H9 (cell line): Measurements from ENCODE around the gene CD9. TPM values are rescaled to one million over a fixed set of nuclear protein-coding genes. Genes with fewer than 3 reads are reported as not detected.

Source experiments
- DNase-seq: peaks from one replicate; pipeline ENCODE4 v3.0.0-alpha.2; 2017
- H2AFZ ChIP-seq: one replicate; pipeline ENCODE4 v1.6.1; 2013; ENCODE audit warnings: mild to moderate bottlenecking, low read length, control low read depth, moderate library complexity
- H2AK5ac ChIP-seq: 2 replicates; pipeline ENCODE4 v1.6.1; 2013; ENCODE audit warnings: low read length, control low read depth, mixed read lengths; ENCODE audit not compliant: insufficient read length
- H2BK120ac ChIP-seq: one replicate; pipeline ENCODE4 v1.6.1; 2013; ENCODE audit warnings: low read depth, mild to moderate bottlenecking, low read length, control low read depth, inconsistent platforms; ENCODE audit not compliant: poor library complexity, severe bottlenecking
- H2BK12ac ChIP-seq: 2 replicates; pipeline ENCODE4 v1.6.1; 2013; ENCODE audit warnings: low read length, control low read depth, mixed read lengths, low read depth; ENCODE audit not compliant: insufficient read length
- H2BK15ac ChIP-seq: 2 replicates; pipeline ENCODE4 v1.6.1; 2013; ENCODE audit warnings: low read depth, low read length, control low read depth
- H2BK20ac ChIP-seq: one replicate; pipeline ENCODE4 v1.6.1; 2013; ENCODE audit warnings: low read depth, mild to moderate bottlenecking, low read length, control low read depth, inconsistent platforms; ENCODE audit not compliant: poor library complexity, severe bottlenecking
- H2BK5ac ChIP-seq: 2 replicates; pipeline ENCODE4 v1.6.1; 2013; ENCODE audit warnings: low read length, control low read depth, mixed read lengths; ENCODE audit not compliant: insufficient read length
- H3K14ac ChIP-seq: 2 replicates; pipeline ENCODE4 v1.6.1; 2013; ENCODE audit warnings: low read length, control low read depth; ENCODE audit not compliant: insufficient read depth
- H3K18ac ChIP-seq: 2 replicates; pipeline ENCODE4 v1.6.1; 2013; ENCODE audit warnings: low read depth, mild to moderate bottlenecking, mixed read lengths, low read length, control low read depth; ENCODE audit not compliant: insufficient read length
- H3K23ac ChIP-seq: 2 replicates; pipeline ENCODE4 v1.6.1; 2013; ENCODE audit warnings: low read length, control low read depth, mixed read lengths, low read depth; ENCODE audit not compliant: insufficient read length
- H3K23me2 ChIP-seq: 2 replicates; pipeline ENCODE4 v1.6.1; 2013; ENCODE audit warnings: low read depth, mild to moderate bottlenecking, mixed read lengths, low read length, control low read depth; ENCODE audit not compliant: insufficient read length, poor library complexity, severe bottlenecking
- H3K27ac ChIP-seq: 2 replicates; pipeline ENCODE4 v1.5.1; 2013; ENCODE audit warnings: low read length, control low read depth, mixed read lengths, low read depth; ENCODE audit not compliant: insufficient read length
- H3K27me3 ChIP-seq: 2 replicates; pipeline ENCODE4 v1.6.1; 2013; ENCODE audit warnings: low read length, control low read depth, inconsistent platforms; ENCODE audit not compliant: insufficient read depth
- H3K4ac ChIP-seq: 2 replicates; pipeline ENCODE4 v1.6.1; 2013; ENCODE audit warnings: low read depth, mild to moderate bottlenecking, control low read depth, inconsistent platforms, low read length, moderate library complexity
- H3K4me1 ChIP-seq: 2 replicates; pipeline ENCODE4 v1.6.1; 2013; ENCODE audit warnings: low read length, control low read depth, inconsistent platforms; ENCODE audit not compliant: insufficient read depth
- H3K4me2 ChIP-seq: 2 replicates; pipeline ENCODE4 v1.6.1; 2013; ENCODE audit warnings: low read length, control low read depth, mixed read lengths; ENCODE audit not compliant: insufficient read length, insufficient read depth
- H3K56ac ChIP-seq: 2 replicates; pipeline ENCODE4 v1.6.1; 2013; ENCODE audit warnings: low read depth, mild to moderate bottlenecking, mixed read lengths, low read length, control low read depth; ENCODE audit not compliant: insufficient read length
- H3K79me1 ChIP-seq: 2 replicates; pipeline ENCODE4 v1.6.1; 2013; ENCODE audit warnings: low read depth, mild to moderate bottlenecking, moderate library complexity, low read length, control low read depth, inconsistent platforms; ENCODE audit not compliant: insufficient read depth, poor library complexity, severe bottlenecking
- H3K79me2 ChIP-seq: 2 replicates; pipeline ENCODE4 v1.6.1; 2013; ENCODE audit warnings: low read length, control low read depth, inconsistent platforms; ENCODE audit not compliant: insufficient read depth
- H3K9ac ChIP-seq: 2 replicates; pipeline ENCODE4 v1.6.1; 2013; ENCODE audit warnings: low read length, control low read depth, mixed read lengths; ENCODE audit not compliant: insufficient read length; ENCODE audit errors: extremely low read depth
- H3K9me3 ChIP-seq: one replicate; pipeline ENCODE4 v1.6.1; 2013; ENCODE audit warnings: low read depth, low read length, inconsistent platforms; ENCODE audit not compliant: control insufficient read depth
- H3T11ph ChIP-seq: one replicate; pipeline ENCODE4 v1.6.1; 2013; ENCODE audit warnings: mild to moderate bottlenecking, low read length, control low read depth, inconsistent platforms
- H4K20me1 ChIP-seq: one replicate; pipeline ENCODE4 v1.6.1; 2013; ENCODE audit not compliant: control insufficient read depth, insufficient read length, insufficient read depth
- H4K5ac ChIP-seq: 2 replicates; pipeline ENCODE4 v1.6.1; 2013; ENCODE audit warnings: low read depth, mild to moderate bottlenecking, mixed read lengths, low read length, control low read depth; ENCODE audit not compliant: insufficient read length
- H4K8ac ChIP-seq: replicated peaks from 2 replicates; pipeline ENCODE4 v1.6.1; 2013; ENCODE audit warnings: low read length, control low read depth, mixed read lengths, low read depth; ENCODE audit not compliant: insufficient read length
- H4K91ac ChIP-seq: 2 replicates; pipeline ENCODE4 v1.6.1; 2013; ENCODE audit warnings: low read depth, mild to moderate bottlenecking, moderate library complexity, mixed read lengths, low read length, control low read depth; ENCODE audit not compliant: insufficient read length
- H3K27ac Mint-ChIP-seq, 3 experiments: 2 replicates in 2 of 3; 3 replicates in 1 of 3; pipeline ENCODE4 v1.8.0; 2020 to 2021; ENCODE audit warnings: mixed read lengths in 3 of 3, mild to moderate bottlenecking in 1 of 3, moderate library complexity in 1 of 3
- H3K27me3 Mint-ChIP-seq: 2 replicates; pipeline ENCODE4 v1.8.0; 2021; ENCODE audit warnings: low read depth, mild to moderate bottlenecking, moderate library complexity, mixed read lengths
- H3K36me3 Mint-ChIP-seq, 3 experiments: 2 replicates in 2 of 3; 3 replicates in 1 of 3; pipeline ENCODE4 v1.8.0; 2020 to 2021; ENCODE audit warnings: low read depth in 3 of 3, mixed read lengths in 3 of 3; ENCODE audit not compliant: insufficient read depth in 1 of 3
- H3K4me1 Mint-ChIP-seq, 2 experiments: 2 replicates each; pipeline ENCODE4 v1.8.0; 2020; ENCODE audit warnings: mixed read lengths in 2 of 2
- H3K4me3 Mint-ChIP-seq, 2 experiments: 2 replicates in 1 of 2; 3 replicates in 1 of 2; pipeline ENCODE4 v1.8.0; 2020 to 2021; ENCODE audit warnings: mild to moderate bottlenecking in 2 of 2, mixed read lengths in 2 of 2, moderate library complexity in 1 of 2
- H3K9me3 Mint-ChIP-seq, 2 experiments: 2 replicates in 1 of 2; 3 replicates in 1 of 2; pipeline ENCODE4 v1.8.0; 2020; ENCODE audit warnings: mild to moderate bottlenecking in 2 of 2, mixed read lengths in 2 of 2, moderate library complexity in 1 of 2
- WGBS: extraction: QIAGEN DNeasy Blood & Tissue Kit; methylation state at CpG from one replicate; pipeline ENCODE4 v1.1.7; 2013; ENCODE audit warnings: missing lambda C conversion rate, low lambda C conversion rate, mixed read lengths; ENCODE audit not compliant: insufficient read length; ENCODE audit errors: extremely low coverage; 5-methylcytosine and 5-hydroxymethylcytosine counted together
- total RNA-seq: library from RNA; stranded (reverse); gene quantifications from 2 replicates; pipeline ENCODE4 v1.2.1, GENCODE V29; 2021
- TF ChIP-seq, protein P1 (sequence below): fragments of 200-600 bp; sonication (generic); conservative IDR thresholded peaks from 3 replicates; pipeline ENCODE4 v1.8.0; 2021; ENCODE audit warnings: antibody characterized with exemption, mild to moderate bottlenecking

The CD9 gene
- total RNA-seq, 1 experiment from 2014 or later = 132 TPM

- H4K5ac ChIP-seq = no peak overlapping the region
- H4K20me1 ChIP-seq = no peaks in the 10 kb centered on the region
- WGBS = no CpG with 5 or more reads among the region's 2 CpGs
- no peak overlapping the region for H3K27ac ChIP-seq
- Mint-ChIP-seq H3K4me3 (peak overlapping the region in 1 of 2 experiments; percentile 21; a peak in 1 of 5 replicates), H3K4me1 (peaks cover 46 to 48% of the 10 kb centered on the region in 2 experiments), H3K27me3 (peaks cover 13% of the 10 kb centered on the region), H3K36me3 (no peaks in the 10 kb centered on the region; a peak in 1 of 7 replicates), H3K9me3 (no peaks in the 10 kb centered on the region; a peak in 2 of 5 replicates), H3K27ac (peak overlapping the region in 1 of 3 experiments; percentile 79; a peak in 1 of 7 replicates)
- no peak overlapping the region for H3K18ac ChIP-seq
- H3K79me1 ChIP-seq = no peaks in the 10 kb centered on the region
- H3K4me1 ChIP-seq = peaks cover 9% of the 10 kb centered on the region; the same call in 1 of the 2 replicates
- H2BK12ac ChIP-seq = no peak overlapping the region
- H3K56ac ChIP-seq = no peak overlapping the region
- H2BK20ac ChIP-seq = no peak overlapping the region
- no peak overlapping the region for H4K8ac ChIP-seq
- no peaks in the 10 kb centered on the region for H3K9me3 ChIP-seq
- no peak for DNase-seq
- no peak overlapping the region for H2AFZ ChIP-seq
- no peak overlapping the region for H3K4ac ChIP-seq
- H3T11ph ChIP-seq = no peak overlapping the region
- no peak overlapping the region for H3K9ac ChIP-seq
- H3K23ac ChIP-seq = no peak overlapping the region
- H2BK120ac ChIP-seq = no peak overlapping the region
- no peak overlapping the region for H2AK5ac ChIP-seq
- H3K27me3 ChIP-seq = no peaks in the 10 kb centered on the region
- H3K14ac ChIP-seq = no peak overlapping the region
- TF ChIP-seq, protein P1, sequence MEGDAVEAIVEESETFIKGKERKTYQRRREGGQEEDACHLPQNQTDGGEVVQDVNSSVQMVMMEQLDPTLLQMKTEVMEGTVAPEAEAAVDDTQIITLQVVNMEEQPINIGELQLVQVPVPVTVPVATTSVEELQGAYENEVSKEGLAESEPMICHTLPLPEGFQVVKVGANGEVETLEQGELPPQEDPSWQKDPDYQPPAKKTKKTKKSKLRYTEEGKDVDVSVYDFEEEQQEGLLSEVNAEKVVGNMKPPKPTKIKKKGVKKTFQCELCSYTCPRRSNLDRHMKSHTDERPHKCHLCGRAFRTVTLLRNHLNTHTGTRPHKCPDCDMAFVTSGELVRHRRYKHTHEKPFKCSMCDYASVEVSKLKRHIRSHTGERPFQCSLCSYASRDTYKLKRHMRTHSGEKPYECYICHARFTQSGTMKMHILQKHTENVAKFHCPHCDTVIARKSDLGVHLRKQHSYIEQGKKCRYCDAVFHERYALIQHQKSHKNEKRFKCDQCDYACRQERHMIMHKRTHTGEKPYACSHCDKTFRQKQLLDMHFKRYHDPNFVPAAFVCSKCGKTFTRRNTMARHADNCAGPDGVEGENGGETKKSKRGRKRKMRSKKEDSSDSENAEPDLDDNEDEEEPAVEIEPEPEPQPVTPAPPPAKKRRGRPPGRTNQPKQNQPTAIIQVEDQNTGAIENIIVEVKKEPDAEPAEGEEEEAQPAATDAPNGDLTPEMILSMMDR = no peak
- H3K23me2 ChIP-seq = peaks cover 4% of the 10 kb centered on the region
- H3K4me2 ChIP-seq = no peak overlapping the region
- no peak overlapping the region for H2BK5ac ChIP-seq
- H4K91ac ChIP-seq = no peak overlapping the region
- H2BK15ac ChIP-seq = no peak overlapping the region
- no peaks in the 10 kb centered on the region for H3K79me2 ChIP-seq
Measured at GRCh38 chr12:6280053-6280469, 79.9 kb downstream of the CD9 start.
